Measurements from ENCODE around the gene CTAGE8.
A peak's percentile ranks its signal among the peaks of the same experiment; 100 is the strongest.
"Not testable (repeated sequence)": the region's sequence is repeated elsewhere in the genome, so short reads cannot be mapped to it uniquely, and the experiment has no call there.

The CTAGE8 gene

DNA sequence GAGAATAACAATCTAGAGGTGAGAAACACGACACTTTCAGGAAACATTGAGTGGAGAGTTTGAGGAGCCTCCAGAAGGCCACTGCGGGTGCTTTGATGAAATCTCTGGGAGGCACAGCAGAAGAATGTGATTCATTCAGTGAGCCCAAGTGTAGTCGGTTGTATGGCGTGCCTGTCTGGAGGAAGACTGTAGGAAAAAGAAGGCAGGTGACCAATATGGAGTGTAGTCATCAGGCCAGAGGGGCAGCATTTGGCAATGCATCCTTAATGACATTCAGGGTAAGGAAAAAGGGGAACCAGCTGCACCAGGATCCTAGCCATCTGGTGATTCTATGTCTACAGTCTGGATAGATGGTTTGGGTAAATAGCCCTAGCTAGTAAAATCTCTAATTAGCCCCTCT, 16.8 kb downstream of the CTAGE8 start:
- FAIRE-seq: not testable (repeated sequence)

DNA sequence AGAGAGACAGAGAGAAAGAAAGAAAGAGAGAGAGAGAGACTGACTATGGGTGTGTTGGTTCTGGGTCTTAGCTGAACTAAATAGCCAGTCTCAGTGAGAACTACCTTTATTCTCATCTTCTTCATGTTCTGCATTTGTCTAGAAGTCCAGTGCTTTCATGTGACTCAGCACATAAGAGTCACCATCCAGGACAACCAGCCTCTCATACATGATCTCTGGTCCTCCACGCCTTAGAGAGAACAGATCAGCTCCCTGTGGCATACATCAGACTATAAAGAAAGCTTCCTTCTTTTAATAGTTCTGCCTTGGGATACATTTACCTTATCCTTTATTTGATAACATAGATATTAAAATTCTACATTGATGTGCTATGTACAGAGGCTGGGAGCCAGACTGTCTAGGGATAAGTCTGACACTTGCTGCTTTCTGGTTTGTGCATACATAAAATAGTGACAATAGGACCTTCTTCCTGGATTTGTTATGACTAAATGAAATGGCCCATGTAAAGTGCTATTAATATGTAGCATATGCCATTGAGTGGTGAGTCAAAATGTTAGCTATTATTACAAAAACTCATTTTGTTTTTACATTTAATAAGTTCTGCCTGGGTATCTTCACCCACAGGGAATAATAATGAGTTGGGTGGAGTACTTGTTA, 21.3 kb downstream of the CTAGE8 start:
- not testable (repeated sequence) for FAIRE-seq

DNA sequence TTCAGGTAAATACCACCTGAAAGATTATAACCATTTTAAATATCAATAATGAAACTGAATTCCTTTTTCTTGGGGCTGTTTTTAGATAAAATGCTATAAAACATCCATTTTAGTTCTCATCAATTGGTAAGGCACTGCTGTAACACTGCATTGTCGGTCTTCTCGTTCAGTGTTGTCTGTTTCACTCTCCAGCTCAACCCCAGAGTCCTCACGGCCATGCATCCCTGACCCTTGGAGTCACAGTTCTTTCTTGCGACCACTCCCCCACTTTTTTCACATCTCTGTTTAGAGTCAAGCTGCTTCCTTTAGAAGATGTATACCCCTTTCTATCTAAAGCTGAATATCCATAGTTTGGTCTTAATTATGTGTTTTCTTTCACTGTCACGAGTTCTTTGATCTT, 22.1 kb downstream of the CTAGE8 start:
- FAIRE-seq: not testable (repeated sequence)

DNA sequence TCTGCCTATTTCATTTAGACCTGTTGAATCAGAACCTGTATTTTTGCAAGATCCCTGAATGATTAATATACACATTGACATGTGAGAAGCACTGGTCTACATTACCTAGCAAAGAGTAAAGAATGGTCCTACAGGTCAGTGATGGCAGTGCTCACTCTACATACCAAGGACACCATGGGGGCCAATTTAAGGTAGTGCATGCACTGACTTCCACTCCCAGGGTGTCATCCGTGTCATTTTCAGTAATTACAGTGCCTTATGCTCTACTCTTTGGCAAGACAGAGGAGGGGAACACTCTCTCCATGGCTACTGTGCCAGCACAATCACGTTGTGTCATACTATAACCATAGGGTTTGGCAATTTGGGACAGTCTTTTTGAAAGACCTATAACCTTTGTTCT, 23.7 kb downstream of the CTAGE8 start:
- not testable (repeated sequence) for FAIRE-seq

DNA sequence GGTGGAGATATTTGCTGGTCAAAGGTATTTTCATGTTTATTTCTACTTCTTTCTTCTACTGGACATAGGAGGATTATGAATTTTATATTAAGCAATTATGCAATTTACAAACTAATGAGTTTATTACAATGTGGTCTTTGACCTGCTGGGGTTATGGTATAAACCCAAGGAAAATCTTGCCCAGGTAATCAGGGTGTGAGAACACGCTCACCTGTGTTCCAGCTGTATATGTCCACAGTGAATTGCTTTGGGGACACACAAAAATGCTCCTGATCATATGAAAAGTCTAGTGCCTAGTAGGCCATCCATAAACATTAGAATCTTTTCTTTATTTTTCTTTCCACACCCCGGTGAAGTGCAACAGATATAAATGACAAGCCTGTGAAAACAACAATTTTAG, 29.7 kb downstream of the CTAGE8 start, which contains the start of gene OR2A42:
Gene OR2A42 (minus strand): TSS at position 241 of the 400 bp plus-strand sequence. CDS start 6,762 bp downstream, outside the sequence.
- not testable (repeated sequence) for FAIRE-seq

DNA sequence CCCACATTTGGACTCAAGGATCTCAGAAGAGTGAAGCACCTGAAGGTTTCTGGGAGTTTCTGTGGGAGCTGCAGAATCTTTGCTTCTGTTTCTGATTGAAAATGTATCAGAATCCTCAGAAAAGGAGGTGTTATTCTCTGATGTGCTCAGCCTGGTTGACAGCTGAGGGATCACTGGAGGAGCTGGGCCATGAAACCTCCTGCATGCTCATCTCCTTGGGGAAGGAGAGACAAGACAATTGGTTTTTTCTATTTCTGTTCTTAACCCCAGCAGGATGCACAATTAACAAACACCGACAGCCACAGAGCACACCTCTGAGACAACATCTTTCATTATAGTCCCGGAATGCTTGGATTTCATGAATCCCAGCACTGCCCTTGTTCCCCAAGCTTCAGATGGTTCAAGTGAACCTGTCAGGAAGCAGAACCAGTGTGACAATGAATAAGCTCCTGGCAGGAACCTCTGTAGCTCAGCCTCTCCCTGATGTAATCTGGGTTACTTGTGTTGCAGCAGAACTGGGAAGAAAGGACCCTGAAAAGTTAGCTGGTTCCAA, 30.5 kb downstream of the CTAGE8 start:
- not testable (repeated sequence) for FAIRE-seq

DNA sequence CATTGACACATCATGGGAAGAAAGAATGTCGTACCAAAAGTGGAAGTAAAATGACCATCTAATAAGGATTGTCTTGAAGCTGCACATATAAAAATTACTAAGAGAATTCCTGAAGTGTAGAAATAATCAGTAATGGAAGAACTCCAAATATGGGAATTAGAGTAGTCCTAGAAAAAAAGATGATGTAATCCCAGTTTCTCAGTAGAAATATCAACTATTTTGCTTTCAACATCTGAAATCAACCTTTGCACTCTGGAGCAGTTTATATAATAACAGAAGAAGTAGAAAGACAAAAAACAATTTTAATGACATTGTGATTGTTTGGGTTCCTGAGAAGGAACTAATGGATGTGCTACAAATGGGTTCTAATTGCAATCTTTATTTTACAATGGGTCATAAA, 36.0 kb downstream of the CTAGE8 start:
- FAIRE-seq: not testable (repeated sequence)

DNA sequence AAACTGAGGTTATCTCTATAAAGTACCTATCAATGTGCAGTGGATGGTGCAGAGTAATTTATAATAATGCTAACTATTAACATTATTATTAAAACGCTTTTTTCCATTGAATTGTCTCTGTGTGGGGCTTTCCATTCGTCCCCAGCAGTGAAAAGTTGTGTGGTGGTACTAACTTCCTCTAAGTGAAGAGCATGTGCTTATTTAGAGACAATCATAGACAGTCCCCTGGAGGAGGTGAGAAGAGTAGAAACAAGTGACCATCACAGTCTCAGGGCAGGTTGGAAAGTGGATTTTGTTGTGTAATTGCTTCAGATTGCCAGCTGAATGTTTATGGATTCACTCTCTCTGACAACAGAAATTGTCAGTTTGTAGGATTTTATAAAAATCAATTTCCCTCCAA, 38.1 kb downstream of the CTAGE8 start:
- not testable (repeated sequence) for FAIRE-seq

DNA sequence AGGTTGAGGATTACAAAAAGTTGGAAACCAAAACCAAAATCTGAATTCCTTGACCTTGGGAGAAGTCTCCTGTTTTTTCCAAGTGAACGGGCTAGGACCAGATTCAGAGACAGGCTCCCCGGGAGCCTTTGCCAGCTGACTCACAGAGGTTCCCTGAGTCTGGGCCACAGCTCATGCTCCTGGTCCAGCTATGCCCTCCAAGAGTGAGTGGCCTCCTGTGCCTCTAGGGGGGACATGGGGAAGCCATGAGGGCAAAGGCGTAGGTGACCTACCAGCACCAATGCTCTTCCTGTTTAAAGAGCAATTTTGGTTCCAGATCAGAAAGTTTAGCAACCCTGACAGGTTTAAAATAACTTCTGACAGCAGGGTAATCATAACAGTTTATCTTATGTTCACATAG, 40.3 kb downstream of the CTAGE8 start:
- not testable (repeated sequence) for FAIRE-seq

DNA sequence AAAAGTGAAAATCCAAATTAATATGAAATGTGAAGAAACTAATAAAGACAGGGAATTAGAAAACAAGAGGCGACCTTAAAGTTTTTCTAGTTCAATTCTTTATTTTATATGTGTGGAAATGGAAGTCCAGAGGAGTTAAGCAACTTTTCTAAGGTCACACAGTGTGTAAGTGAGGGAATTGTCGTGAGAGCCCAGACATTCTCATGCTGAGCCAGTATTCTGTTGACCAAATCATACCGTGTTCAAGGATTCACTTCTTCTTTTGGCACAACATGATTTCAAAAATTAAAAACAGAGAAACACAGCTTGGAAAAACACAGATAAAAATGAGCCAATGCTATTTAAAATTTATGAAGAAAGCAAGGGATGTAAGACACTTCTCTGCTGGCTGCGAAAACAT, 42.2 kb downstream of the CTAGE8 start:
- FAIRE-seq: not testable (repeated sequence)

DNA sequence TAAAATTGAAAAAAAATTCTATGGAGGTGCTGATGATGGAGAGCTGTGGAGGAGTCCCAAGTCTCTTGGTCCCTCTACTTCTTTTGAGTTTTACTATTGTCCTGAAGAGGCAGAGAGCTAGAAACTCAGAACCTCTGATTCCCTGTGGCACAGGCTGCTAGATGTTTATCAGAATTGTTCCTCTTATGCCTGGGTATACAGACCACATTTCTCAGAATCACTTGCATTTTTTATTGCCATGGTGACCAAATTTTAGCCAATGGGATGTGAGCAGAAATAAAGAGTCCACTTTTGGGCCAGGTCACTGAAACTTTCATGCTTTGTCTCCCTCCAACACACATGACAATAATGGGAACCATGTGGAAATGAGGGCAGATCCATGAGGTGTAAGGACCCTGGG, 45.4 kb downstream of the CTAGE8 start:
- FAIRE-seq: not testable (repeated sequence)

DNA sequence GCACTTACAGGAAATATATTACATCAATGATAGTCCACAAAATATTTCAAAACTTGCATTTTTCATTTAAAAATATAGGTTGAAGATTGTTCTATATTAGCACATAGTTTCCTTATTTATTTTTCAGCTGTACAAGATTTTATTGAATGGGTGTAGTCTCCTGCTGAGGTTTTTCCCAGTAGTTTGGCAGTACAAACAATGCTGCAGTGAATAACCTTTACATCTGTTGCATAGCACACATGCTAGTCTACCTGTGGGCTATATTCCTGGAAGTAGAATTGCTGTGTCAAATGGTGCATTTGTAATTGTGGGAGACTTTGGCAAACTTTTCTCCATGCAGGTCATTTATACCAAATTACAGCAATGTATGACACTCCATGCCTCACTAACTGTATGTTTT, 48.6 kb downstream of the CTAGE8 start:
- FAIRE-seq: not testable (repeated sequence)

DNA sequence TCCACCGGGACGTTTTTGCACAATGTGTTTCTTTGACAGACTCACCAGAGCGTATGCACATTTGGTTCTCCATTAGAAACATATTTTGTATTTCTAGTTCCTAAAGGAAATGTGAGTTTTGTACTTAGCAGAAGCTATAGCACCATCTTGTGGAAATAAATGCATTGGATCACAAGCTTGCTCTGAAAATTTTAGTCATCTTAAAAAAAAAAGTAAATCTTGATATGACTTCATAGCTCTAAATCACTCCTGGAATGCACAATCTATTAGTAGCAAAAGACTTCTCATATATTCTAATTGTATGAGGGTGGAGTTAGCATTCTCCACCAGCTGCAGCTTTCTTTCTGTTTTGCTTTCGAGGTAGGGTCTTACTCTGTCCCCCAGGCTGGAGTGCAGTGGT, 49.9 kb downstream of the CTAGE8 start:
- peak; percentile 30 for FAIRE-seq

DNA sequence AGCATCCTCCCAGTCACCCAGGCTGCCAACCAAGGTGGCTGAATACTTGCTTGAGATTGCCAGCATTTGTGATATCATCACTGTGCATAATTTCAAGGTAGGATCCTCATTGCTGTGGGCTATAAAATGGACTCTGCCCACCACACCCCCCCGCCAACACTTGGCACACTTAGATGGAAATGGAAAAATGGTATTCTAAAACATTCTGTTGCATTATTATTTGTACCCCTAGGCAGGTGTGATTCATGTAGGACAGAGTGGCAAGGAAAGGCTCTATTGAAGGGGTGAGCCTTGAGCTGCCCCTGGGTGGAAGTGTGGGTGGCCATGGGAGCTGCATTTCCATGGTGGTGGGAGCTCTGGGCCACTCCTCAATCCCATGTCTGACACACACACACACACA, 50.5 kb downstream of the CTAGE8 start:
- not testable (repeated sequence) for FAIRE-seq

DNA sequence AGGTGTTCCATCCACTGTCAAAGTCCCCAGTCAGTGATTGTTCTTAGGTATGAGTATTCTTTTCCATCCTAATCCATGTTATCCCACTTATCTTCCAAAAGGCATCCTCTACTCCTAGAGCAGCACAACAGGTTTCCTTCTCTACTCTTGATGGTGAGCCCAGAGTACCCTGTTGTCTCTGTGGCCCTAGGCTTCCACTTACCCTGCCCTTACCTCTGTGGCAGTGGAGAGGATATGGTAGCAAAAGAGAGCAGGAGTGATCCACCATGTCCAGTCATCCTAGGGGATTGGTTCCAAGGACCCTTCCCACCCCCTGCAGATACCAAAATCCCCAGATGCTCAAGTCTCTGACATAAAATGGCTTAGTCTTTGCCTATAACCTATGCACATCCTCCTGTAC, 51.9 kb downstream of the CTAGE8 start:
- FAIRE-seq: not testable (repeated sequence)

All from A204.1 (cell line).